GM12864 (cell line): ENCODE measurements around the gene STK11IP.
A peak's percentile ranks its signal among the peaks of the same experiment; 100 is the strongest.

Experiments used
- DNase-seq: peaks from one replicate; pipeline ENCODE4 v3.0.0-alpha.2; 2011; ENCODE audit warnings: low read depth
- H3K4me3 ChIP-seq: 2 replicates; pipeline ENCODE4 v1.5.1; 2011; ENCODE audit warnings: mild to moderate bottlenecking, low read depth, low read length, control low read depth
- TF ChIP-seq, protein P1 (sequence below): IDR thresholded peaks from 2 replicates; pipeline ENCODE4 v1.5.1; 2011; ENCODE audit warnings: low read depth, mild to moderate bottlenecking, moderate library complexity, low read length, control low read depth, inconsistent platforms; ENCODE audit errors: missing control alignments

Gene STK11IP, protein sequence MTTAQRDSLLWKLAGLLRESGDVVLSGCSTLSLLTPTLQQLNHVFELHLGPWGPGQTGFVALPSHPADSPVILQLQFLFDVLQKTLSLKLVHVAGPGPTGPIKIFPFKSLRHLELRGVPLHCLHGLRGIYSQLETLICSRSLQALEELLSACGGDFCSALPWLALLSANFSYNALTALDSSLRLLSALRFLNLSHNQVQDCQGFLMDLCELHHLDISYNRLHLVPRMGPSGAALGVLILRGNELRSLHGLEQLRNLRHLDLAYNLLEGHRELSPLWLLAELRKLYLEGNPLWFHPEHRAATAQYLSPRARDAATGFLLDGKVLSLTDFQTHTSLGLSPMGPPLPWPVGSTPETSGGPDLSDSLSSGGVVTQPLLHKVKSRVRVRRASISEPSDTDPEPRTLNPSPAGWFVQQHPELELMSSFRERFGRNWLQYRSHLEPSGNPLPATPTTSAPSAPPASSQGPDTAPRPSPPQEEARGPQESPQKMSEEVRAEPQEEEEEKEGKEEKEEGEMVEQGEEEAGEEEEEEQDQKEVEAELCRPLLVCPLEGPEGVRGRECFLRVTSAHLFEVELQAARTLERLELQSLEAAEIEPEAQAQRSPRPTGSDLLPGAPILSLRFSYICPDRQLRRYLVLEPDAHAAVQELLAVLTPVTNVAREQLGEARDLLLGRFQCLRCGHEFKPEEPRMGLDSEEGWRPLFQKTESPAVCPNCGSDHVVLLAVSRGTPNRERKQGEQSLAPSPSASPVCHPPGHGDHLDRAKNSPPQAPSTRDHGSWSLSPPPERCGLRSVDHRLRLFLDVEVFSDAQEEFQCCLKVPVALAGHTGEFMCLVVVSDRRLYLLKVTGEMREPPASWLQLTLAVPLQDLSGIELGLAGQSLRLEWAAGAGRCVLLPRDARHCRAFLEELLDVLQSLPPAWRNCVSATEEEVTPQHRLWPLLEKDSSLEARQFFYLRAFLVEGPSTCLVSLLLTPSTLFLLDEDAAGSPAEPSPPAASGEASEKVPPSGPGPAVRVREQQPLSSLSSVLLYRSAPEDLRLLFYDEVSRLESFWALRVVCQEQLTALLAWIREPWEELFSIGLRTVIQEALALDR

DNA sequence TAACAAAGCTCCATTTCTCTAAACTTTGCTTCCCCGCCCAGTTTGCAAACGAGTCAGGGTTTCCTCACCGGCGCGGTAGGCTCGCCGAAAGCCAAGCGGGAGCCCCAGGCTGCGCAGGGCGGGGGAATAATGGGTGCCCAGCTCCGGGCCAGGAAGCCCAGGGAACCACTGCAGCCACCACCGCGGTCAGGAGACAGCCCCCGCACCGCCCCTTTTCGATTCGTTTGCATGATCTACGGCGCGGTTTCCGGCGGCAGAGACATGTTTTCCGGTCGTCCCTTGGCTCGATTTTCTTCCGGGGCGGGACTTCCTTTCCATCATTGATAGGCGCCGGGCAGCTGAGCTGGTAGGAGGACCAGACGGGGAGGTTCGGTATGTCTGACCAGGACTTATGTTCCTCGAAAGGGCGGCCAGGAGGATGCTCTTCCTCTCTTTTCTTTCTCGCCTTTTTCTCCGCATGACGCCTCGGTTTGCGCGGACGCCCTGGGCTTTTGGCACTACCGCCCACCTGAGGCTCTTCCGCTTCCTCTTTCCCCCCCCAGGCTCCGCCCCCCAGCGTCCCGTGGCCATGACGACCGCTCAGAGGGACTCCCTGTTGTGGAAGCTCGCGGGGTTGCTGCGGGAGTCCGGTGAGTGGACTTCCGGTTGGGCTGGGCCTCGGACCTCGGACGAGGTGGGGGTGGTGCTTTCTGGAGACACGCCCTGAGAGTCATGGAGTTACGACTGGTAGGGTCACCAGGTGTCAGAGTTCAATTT is at the start of gene STK11IP:
STK11IP (plus strand) TSS at position 306 of the 756 bp plus-strand sequence; CDS start at position 569, 263 bp downstream.
- H3K4me3 ChIP-seq: peak within 1 kb of the TSS; percentile 96
- TF ChIP-seq, protein P1, sequence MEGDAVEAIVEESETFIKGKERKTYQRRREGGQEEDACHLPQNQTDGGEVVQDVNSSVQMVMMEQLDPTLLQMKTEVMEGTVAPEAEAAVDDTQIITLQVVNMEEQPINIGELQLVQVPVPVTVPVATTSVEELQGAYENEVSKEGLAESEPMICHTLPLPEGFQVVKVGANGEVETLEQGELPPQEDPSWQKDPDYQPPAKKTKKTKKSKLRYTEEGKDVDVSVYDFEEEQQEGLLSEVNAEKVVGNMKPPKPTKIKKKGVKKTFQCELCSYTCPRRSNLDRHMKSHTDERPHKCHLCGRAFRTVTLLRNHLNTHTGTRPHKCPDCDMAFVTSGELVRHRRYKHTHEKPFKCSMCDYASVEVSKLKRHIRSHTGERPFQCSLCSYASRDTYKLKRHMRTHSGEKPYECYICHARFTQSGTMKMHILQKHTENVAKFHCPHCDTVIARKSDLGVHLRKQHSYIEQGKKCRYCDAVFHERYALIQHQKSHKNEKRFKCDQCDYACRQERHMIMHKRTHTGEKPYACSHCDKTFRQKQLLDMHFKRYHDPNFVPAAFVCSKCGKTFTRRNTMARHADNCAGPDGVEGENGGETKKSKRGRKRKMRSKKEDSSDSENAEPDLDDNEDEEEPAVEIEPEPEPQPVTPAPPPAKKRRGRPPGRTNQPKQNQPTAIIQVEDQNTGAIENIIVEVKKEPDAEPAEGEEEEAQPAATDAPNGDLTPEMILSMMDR: no peak
- peak; percentile 87 for DNase-seq

DNA sequence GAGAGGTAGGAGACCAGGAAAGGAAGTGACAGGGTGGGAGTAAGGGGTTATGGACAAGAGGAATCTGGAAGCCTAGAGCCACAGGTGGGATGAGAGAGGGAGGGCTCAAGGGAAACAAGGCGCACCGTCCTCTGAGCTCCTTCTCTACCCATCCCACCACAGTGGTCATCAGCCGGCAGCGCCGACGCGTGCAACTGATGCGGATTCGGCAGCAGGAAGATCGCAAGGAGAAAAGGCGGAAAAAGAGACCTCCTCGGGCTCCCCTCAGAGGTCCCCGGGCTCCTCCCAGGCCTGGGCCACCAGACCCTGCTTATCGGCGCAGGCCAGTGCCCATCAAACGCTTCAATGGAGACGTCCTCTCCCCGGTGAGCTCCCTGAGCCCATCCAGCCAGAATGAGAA is 48.7 kb upstream of the STK11IP start:
- no peak overlapping the region for H3K4me3 ChIP-seq
- TF ChIP-seq, protein P1: no peak
- DNase-seq: no peak

DNA sequence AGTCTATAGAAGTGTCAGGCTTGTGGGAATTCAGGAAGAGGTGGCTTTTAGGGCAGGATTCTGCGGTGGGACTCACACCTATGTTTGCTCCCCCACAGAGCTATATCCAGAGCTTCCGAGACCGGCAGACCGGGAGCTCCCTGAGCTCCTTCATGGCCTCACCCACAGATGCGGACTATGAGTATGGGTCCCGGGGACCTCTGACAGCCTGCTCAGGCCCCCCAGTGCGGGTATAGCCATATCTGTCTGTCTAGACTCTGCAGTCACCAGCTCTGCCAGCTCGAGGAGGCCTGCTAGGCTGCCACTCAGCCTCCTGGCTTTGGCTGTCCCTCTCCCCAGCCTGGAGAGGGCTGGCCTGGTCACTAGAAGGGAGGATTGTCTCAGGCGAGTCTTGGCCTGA is 48.0 kb upstream of the STK11IP start:
- H3K4me3 ChIP-seq: no peak overlapping the region
- TF ChIP-seq, protein P1: no peak
- DNase-seq: no peak

DNA sequence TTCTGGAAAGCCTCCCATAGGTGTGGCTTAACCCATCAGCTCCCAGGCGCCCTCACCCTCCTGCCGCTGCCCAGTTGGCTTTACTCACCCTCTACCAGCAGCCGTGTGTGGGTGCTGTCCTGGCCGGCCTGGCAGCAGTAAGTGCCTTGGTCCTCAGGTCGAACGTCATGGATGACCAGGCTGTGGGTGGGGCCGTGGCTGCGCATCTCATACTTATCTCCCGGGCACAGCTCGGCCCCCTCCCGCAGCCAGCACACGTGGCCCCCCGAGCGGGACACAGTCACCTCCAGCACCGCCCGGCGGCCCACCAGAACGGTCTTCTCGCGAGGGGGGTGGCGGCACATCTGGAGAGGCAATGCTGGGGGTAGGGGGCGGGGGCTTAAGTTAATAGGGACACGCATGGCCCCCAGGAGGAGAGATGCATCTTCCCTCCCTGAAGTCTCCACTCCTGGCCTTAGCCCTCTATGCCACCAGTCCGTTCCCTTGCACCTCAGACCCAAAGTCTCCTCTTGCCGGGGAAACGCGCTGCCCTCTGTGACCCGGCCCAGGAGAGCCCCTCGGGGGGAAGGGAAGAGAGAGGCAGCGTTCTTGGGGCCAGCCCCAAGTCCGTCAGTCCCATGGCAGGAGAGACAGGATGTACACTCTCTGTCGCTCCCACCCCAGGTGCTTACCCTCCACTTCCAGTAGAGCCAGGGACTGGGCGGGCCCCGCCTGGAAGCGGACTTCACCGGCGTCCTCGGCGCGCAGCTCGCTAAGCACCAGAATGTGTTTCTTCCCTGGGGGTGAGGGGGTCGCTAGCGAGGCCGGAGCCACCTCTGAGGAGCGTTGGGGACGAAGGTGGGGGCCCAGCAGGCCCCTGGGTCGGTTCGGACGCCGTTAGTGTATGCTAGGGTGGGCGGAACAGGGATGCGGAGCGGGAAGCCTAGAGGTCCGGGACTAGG is 45.9 kb upstream of the STK11IP start:
- DNase-seq: no peak
- H3K4me3 ChIP-seq: peak overlapping the region; percentile 65
- TF ChIP-seq, protein P1: no peak

DNA sequence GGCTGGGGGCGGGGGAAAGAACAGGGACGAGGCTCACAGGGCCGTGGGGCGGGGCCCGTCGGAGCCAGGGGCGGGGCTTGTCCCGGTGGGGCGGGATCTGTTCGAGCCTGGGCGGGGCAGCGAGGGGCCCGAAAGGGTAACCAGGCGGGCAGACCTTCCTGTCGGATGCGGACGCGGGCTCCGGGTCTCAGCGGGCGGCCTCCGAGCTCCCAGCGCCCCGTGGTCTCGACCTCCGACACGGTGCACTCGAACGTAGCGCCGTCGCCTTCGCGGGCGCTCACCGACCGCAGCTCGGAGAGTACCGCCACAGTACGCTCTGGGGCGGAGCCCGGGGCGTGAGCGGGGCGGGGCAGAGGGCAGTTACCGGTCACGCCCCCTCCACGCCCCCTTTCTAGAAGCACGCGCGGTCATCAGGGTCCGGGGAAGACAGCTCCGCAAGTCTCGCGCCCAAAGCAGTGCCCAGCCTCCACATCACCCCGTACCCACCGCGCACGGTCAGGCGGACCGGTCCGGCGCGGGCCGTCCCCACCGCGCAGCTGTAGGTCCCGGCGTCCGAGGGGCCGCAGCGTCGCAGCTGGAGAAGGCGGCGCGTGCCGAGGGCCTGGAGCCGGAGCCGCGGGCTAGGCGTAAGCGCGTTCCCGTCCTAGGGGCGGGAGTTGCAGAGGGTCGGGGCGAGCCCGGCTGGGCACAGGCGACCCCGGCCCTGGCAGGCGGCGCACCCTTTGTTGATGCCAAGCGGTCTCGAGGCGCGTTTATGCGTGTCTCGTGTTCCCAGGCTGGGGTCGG is 45.1 kb upstream of the STK11IP start:
- TF ChIP-seq, protein P1: no peak
- H3K4me3 ChIP-seq: peak overlapping the region; percentile 65
- no peak for DNase-seq
